HG03097 (cell line): Measurements from ENCODE around the gene KLHL30.

Experiments used
- ATAC-seq: cut with Tn5 transposase; IDR thresholded peaks from one replicate; pipeline ENCODE4 v1.9.1; 2021; ENCODE audit not compliant: unreplicated experiment, low FRiP score

KLHL30 gene

GRCh38 chr2:238138331-238139195 lies at the start of gene KLHL30:
KLHL30 (plus strand) TSS chr2:238138668; CDS start chr2:238140755, 2,087 bp downstream.
- ATAC-seq, result no peak

GRCh38 chr2:238090887-238091286 lies 47.6 kb upstream of the KLHL30 start:
- ATAC-seq, result no peak

GRCh38 chr2:238091436-238092060 lies 46.9 kb upstream of the KLHL30 start:
- ATAC-seq, result no peak

- no peak for ATAC-seq
Observed at GRCh38 chr2:238092486-238093035, 45.9 kb upstream of the KLHL30 start.

- ATAC-seq, result no peak
Observed at GRCh38 chr2:238093181-238094140, 45.0 kb upstream of the KLHL30 start.

- no peak for ATAC-seq
Observed at GRCh38 chr2:238094438-238095022, 43.9 kb upstream of the KLHL30 start.

GRCh38 chr2:238095143-238095542 lies 43.3 kb upstream of the KLHL30 start:
- ATAC-seq, result no peak

- ATAC-seq, result no peak
Observed at GRCh38 chr2:238096311-238097011, 42.0 kb upstream of the KLHL30 start.

GRCh38 chr2:238097201-238097987 lies 41.1 kb upstream of the KLHL30 start:
- no peak for ATAC-seq

GRCh38 chr2:238097988-238098871 lies 40.2 kb upstream of the KLHL30 start:
- ATAC-seq, result no peak

GRCh38 chr2:238098901-238099713 lies 39.4 kb upstream of the KLHL30 start:
- ATAC-seq, result no peak

- no peak for ATAC-seq
Observed at GRCh38 chr2:238099714-238100048, 38.8 kb upstream of the KLHL30 start.

GRCh38 chr2:238100049-238100820 lies 38.2 kb upstream of the KLHL30 start, which contains the start of gene ESPNL:
ESPNL (plus strand) TSS chr2:238100340; CDS start chr2:238100420, 80 bp downstream.
- ATAC-seq, result no peak

GRCh38 chr2:238100821-238101771 lies 37.4 kb upstream of the KLHL30 start:
- no peak for ATAC-seq
